Astrocyte (in vitro differentiated cells and primary cell): ENCODE measurements around the gene ORMDL1. TPM values are rescaled to one million over a fixed set of nuclear protein-coding genes. Genes with fewer than 3 reads are reported as not detected.

Source experiments
- DNase-seq: peaks from one replicate; pipeline ENCODE4 v3.0.0-alpha.2; 2010; ENCODE audit warnings: low read depth
- FAIRE-seq: peaks from 2 replicates; lab custom pipeline; 2011; peaks lifted over from hg19 to GRCh38; lab: Jason Lieb, UNC
- H2AFZ ChIP-seq: 2 replicates; pipeline ENCODE4 v1.6.0; 2012; ENCODE audit warnings: low read depth, low read length, inconsistent platforms
- H3K27ac ChIP-seq: 2 replicates; pipeline ENCODE4 v1.5.1; 2011; ENCODE audit warnings: low read depth, low read length, inconsistent platforms
- H3K27me3 ChIP-seq: 2 replicates; pipeline ENCODE4 v1.6.0; 2011; ENCODE audit warnings: low read length, inconsistent platforms; ENCODE audit not compliant: insufficient read depth
- H3K36me3 ChIP-seq: 2 replicates; pipeline ENCODE4 v1.5.1; 2011; ENCODE audit warnings: low read length, inconsistent platforms; ENCODE audit not compliant: insufficient read depth
- H3K4me1 ChIP-seq: 2 replicates; pipeline ENCODE4 v1.5.1; 2011; ENCODE audit warnings: low read length, inconsistent platforms; ENCODE audit not compliant: insufficient read depth
- H3K4me2 ChIP-seq: 2 replicates; pipeline ENCODE4 v1.6.0; 2012; ENCODE audit warnings: low read length, inconsistent platforms
- H3K4me3 ChIP-seq: 2 replicates; pipeline ENCODE4 v1.5.1; 2011; ENCODE audit warnings: low read depth, mild to moderate bottlenecking, low read length, inconsistent platforms; ENCODE audit not compliant: insufficient read depth
- H3K79me2 ChIP-seq: 2 replicates; pipeline ENCODE4 v1.6.0; 2012; ENCODE audit warnings: mild to moderate bottlenecking, low read length, inconsistent platforms; ENCODE audit not compliant: insufficient read depth
- H3K9ac ChIP-seq: 2 replicates; pipeline ENCODE4 v1.6.0; 2012; ENCODE audit warnings: mild to moderate bottlenecking, low read length, inconsistent platforms
- H3K9me3 ChIP-seq: 2 replicates; pipeline ENCODE4 v1.5.1; 2012; ENCODE audit warnings: low read depth, mild to moderate bottlenecking, low read length, inconsistent platforms; ENCODE audit not compliant: insufficient read depth
- H4K20me1 ChIP-seq: 2 replicates; pipeline ENCODE4 v1.6.0; 2012; ENCODE audit warnings: low read length, inconsistent platforms; ENCODE audit not compliant: insufficient read depth
- H3K27ac Mint-ChIP-seq: one replicate; pipeline ENCODE4 v1.8.0; 2021; ENCODE audit warnings: mild to moderate bottlenecking, mixed read lengths; ENCODE audit not compliant: unreplicated experiment
- H3K27me3 Mint-ChIP-seq: one replicate; pipeline ENCODE4 v1.8.0; 2021; ENCODE audit warnings: low read depth, mixed read lengths; ENCODE audit not compliant: unreplicated experiment
- H3K36me3 Mint-ChIP-seq: one replicate; pipeline ENCODE4 v1.8.0; 2021; ENCODE audit warnings: low read depth, mixed read lengths; ENCODE audit not compliant: unreplicated experiment
- H3K4me1 Mint-ChIP-seq: one replicate; pipeline ENCODE4 v1.8.0; 2021; ENCODE audit warnings: low read depth, mixed read lengths; ENCODE audit not compliant: unreplicated experiment
- H3K4me3 Mint-ChIP-seq: one replicate; pipeline ENCODE4 v1.8.0; 2021; ENCODE audit warnings: mild to moderate bottlenecking, moderate library complexity, mixed read lengths; ENCODE audit not compliant: unreplicated experiment
- H3K9me3 Mint-ChIP-seq: one replicate; pipeline ENCODE4 v1.8.0; 2021; ENCODE audit warnings: mild to moderate bottlenecking, mixed read lengths; ENCODE audit not compliant: unreplicated experiment
- CTCF ChIP-seq: IDR thresholded peaks from 2 replicates; pipeline ENCODE4 v1.5.1; 2011; ENCODE audit warnings: low read depth, mild to moderate bottlenecking, inconsistent platforms, low read length, moderate library complexity; ENCODE audit not compliant: insufficient read depth
- EZH2 ChIP-seq: IDR thresholded peaks from 2 replicates; pipeline ENCODE4 v1.6.1; 2012; ENCODE audit warnings: mild to moderate bottlenecking, low read length, inconsistent platforms; ENCODE audit not compliant: insufficient read depth
- total RNA-seq: library from RNA; stranded (reverse); gene quantifications from 2 replicates; pipeline ENCODE4 v1.2.1, GENCODE V29; 2021

ORMDL1 gene
- total RNA-seq, 1 donor from 2014 or later: 49.3 TPM

GRCh38 chr2:189829102-189829833 lies 45.1 kb upstream of the ORMDL1 start:
- Histone ChIP-seq H4K20me1 (no peaks in the 10 kb centered on the region), H3K4me1 (no peaks in the 10 kb centered on the region), H2AFZ (no peak overlapping the region), H3K9ac (no peak overlapping the region), H3K27ac (no peak overlapping the region), H3K27me3 (no peaks in the 10 kb centered on the region), H3K79me2 (peaks cover 6% of the 10 kb centered on the region), H3K36me3 (no peaks in the 10 kb centered on the region), H3K4me2 (no peak overlapping the region), H3K4me3 (no peak overlapping the region), H3K9me3 (no peaks in the 10 kb centered on the region)
- no peaks in the 10 kb centered on the region for H3K9me3 Mint-ChIP-seq
- no peaks in the 10 kb centered on the region for H3K27me3 Mint-ChIP-seq
- FAIRE-seq (peak; percentile 55), DNase-seq (peak; percentile 81)
- no peak overlapping the region for H3K27ac Mint-ChIP-seq
- H3K36me3 Mint-ChIP-seq: no peaks in the 10 kb centered on the region
- peaks cover 12% of the 10 kb centered on the region for H3K4me1 Mint-ChIP-seq
- TF ChIP-seq EZH2 (no peak), CTCF (no peak)
- H3K4me3 Mint-ChIP-seq: no peak overlapping the region

GRCh38 chr2:189826039-189826438 lies 41.9 kb upstream of the ORMDL1 start:
- FAIRE-seq: no peak
- Histone ChIP-seq H2AFZ (no peak overlapping the region), H3K36me3 (no peaks in the 10 kb centered on the region), H3K27me3 (no peaks in the 10 kb centered on the region), H4K20me1 (no peaks in the 10 kb centered on the region), H3K4me2 (no peak overlapping the region), H3K9me3 (no peaks in the 10 kb centered on the region), H3K79me2 (peaks cover 6% of the 10 kb centered on the region), H3K27ac (no peak overlapping the region), H3K4me1 (no peaks in the 10 kb centered on the region), H3K9ac (no peak overlapping the region), H3K4me3 (no peak overlapping the region)
- no peaks in the 10 kb centered on the region for H3K9me3 Mint-ChIP-seq
- H3K4me3 Mint-ChIP-seq: no peak overlapping the region
- H3K27me3 Mint-ChIP-seq: no peaks in the 10 kb centered on the region
- H3K36me3 Mint-ChIP-seq: no peaks in the 10 kb centered on the region
- no peak overlapping the region for H3K27ac Mint-ChIP-seq
- DNase-seq: no peak
- H3K4me1 Mint-ChIP-seq: peaks cover 9% of the 10 kb centered on the region
- TF ChIP-seq CTCF (no peak), EZH2 (no peak)

DNA sequence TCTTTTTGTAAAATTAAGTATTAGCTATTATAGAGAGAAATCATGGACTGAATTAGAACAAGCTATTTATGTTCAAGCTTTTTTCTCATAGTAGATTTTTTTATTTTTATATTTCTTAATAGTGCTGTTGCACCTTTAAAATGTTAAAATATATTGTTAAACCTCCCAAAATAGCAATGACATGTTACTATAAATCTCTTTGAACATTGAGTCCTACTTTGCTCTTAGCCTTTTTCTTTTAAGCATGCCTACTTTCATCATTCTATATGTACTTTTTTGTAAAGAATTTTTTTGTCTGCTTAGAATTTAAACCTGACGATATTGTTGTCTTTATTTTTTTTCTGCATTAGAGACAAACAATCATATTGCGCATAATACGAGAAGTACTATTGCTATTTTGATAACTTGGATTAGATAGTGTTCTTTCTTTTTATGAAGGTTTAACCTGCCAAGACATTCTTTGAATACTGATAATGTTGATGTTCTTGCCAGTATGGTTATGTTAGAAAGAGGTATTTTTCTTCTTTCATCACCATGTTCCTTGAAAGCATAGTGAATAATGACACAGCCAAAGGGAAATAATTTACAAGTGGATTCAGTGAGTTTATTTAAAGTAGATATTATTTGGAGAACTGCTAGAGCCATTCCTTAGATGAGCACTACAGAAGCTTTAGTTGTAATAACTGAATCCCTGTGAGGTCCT lies 40.7 kb upstream of the ORMDL1 start:
- no peak overlapping the region for H2AFZ ChIP-seq
- no peak overlapping the region for H3K4me3 ChIP-seq
- peaks cover 6% of the 10 kb centered on the region for H3K79me2 ChIP-seq
- no peak overlapping the region for H3K4me2 ChIP-seq
- no peak overlapping the region for H3K9ac ChIP-seq
- no peak for TF ChIP-seq EZH2
- TF ChIP-seq CTCF: no peak
- peaks cover 2% of the 10 kb centered on the region for H4K20me1 ChIP-seq
- no peaks in the 10 kb centered on the region for H3K36me3 Mint-ChIP-seq
- no peaks in the 10 kb centered on the region for H3K4me1 ChIP-seq
- no peaks in the 10 kb centered on the region for H3K36me3 ChIP-seq
- no peaks in the 10 kb centered on the region for H3K27me3 Mint-ChIP-seq
- H3K4me3 Mint-ChIP-seq: no peak overlapping the region
- FAIRE-seq (no peak), DNase-seq (no peak)
- no peak overlapping the region for H3K27ac Mint-ChIP-seq
- H3K27me3 ChIP-seq: no peaks in the 10 kb centered on the region
- H3K9me3 Mint-ChIP-seq: no peaks in the 10 kb centered on the region
- H3K27ac ChIP-seq: no peak overlapping the region
- no peaks in the 10 kb centered on the region for H3K9me3 ChIP-seq
- peaks cover 1% of the 10 kb centered on the region for H3K4me1 Mint-ChIP-seq
